DND-41 (cell line): ENCODE results near the gene GMEB2.

Source experiments
- EZH2 ChIP-seq: IDR thresholded peaks from 3 replicates; pipeline ENCODE4 v1.6.1; 2012; ENCODE audit warnings: borderline replicate concordance, low read depth, mild to moderate bottlenecking, moderate library complexity, low read length, inconsistent platforms; ENCODE audit not compliant: severe bottlenecking
- TF ChIP-seq, protein P1 (sequence below): IDR thresholded peaks from 2 replicates; pipeline ENCODE4 v1.5.1; 2012; ENCODE audit warnings: borderline replicate concordance, low read length, moderate library complexity, mild to moderate bottlenecking; ENCODE audit not compliant: poor library complexity, severe bottlenecking; ENCODE audit errors: extremely low read depth

DNA sequence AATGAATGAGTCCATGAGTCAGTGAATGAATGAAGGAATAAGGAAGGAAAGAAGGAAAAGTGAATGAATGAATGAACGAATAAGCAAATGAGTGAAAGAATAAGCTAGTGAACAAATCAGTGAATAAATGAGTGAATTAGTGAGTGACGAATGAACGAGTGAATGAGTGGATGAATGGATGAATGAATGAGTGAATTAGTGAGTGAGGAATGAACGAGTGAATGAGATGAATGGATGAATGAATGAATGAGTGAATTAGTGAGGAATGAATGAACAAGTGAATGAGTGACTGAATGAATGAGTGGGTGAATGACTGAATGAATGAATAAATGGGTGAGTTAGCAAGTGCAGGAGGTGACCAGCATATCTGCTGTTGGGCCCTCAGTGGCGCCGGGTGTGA is 83.2 kb downstream of the GMEB2 start:
- TF ChIP-seq, protein P1, sequence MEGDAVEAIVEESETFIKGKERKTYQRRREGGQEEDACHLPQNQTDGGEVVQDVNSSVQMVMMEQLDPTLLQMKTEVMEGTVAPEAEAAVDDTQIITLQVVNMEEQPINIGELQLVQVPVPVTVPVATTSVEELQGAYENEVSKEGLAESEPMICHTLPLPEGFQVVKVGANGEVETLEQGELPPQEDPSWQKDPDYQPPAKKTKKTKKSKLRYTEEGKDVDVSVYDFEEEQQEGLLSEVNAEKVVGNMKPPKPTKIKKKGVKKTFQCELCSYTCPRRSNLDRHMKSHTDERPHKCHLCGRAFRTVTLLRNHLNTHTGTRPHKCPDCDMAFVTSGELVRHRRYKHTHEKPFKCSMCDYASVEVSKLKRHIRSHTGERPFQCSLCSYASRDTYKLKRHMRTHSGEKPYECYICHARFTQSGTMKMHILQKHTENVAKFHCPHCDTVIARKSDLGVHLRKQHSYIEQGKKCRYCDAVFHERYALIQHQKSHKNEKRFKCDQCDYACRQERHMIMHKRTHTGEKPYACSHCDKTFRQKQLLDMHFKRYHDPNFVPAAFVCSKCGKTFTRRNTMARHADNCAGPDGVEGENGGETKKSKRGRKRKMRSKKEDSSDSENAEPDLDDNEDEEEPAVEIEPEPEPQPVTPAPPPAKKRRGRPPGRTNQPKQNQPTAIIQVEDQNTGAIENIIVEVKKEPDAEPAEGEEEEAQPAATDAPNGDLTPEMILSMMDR = no peak
- no peak for TF ChIP-seq EZH2
